ENCODE measurements around the gene TMEM178B.
"Not testable (repeated sequence)": the region's sequence is repeated elsewhere in the genome, so short reads cannot be mapped to it uniquely, and the experiment has no call there.

The TMEM178B gene

GRCh38 chr7:141317033-141317585, 243.2 kb downstream of the TMEM178B start:
- DNase-seq: no peak

GRCh38 chr7:141320287-141320686, 246.4 kb downstream of the TMEM178B start:
- no peak for DNase-seq

- no peak for DNase-seq
These were observed 248.5 kb downstream of the TMEM178B start for GRCh38 chr7:141322383-141322782.

- DNase-seq: no peak
These were observed 250.0 kb downstream of the TMEM178B start for GRCh38 chr7:141323826-141324225.

- no peak for DNase-seq
These were observed 251.0 kb downstream of the TMEM178B start for GRCh38 chr7:141324870-141325269.

- DNase-seq: no peak
These were observed 251.4 kb downstream of the TMEM178B start for GRCh38 chr7:141325275-141325674.

GRCh38 chr7:141328290-141328689, 254.4 kb downstream of the TMEM178B start:
- DNase-seq: no peak

GRCh38 chr7:141330285-141330684, 256.4 kb downstream of the TMEM178B start:
- DNase-seq: not testable (repeated sequence)

- no peak for DNase-seq
These were observed 259.6 kb downstream of the TMEM178B start for GRCh38 chr7:141333459-141333858.

- DNase-seq: no peak
These were observed 261.3 kb downstream of the TMEM178B start for GRCh38 chr7:141335164-141335563.

GRCh38 chr7:141339603-141340002, 265.7 kb downstream of the TMEM178B start:
- DNase-seq: no peak

GRCh38 chr7:141340991-141341390, 267.1 kb downstream of the TMEM178B start:
- no peak for DNase-seq

GRCh38 chr7:141342621-141343408, 269.0 kb downstream of the TMEM178B start:
- no peak for DNase-seq

- DNase-seq: no peak
These were observed 270.5 kb downstream of the TMEM178B start for GRCh38 chr7:141344153-141344935.

GRCh38 chr7:141348728-141349127, 274.9 kb downstream of the TMEM178B start:
- no peak for DNase-seq

- no peak for DNase-seq
These were observed 275.5 kb downstream of the TMEM178B start for GRCh38 chr7:141349338-141349737.

- no peak for DNase-seq
These were observed 275.9 kb downstream of the TMEM178B start for GRCh38 chr7:141349804-141350203.

GRCh38 chr7:141351175-141351574, 277.3 kb downstream of the TMEM178B start:
- DNase-seq: no peak

GRCh38 chr7:141352955-141353354, 279.1 kb downstream of the TMEM178B start:
- DNase-seq: no peak

- no peak for DNase-seq
These were observed 280.4 kb downstream of the TMEM178B start for GRCh38 chr7:141354251-141354650.

GRCh38 chr7:141355032-141355431, 281.2 kb downstream of the TMEM178B start:
- no peak for DNase-seq

- no peak for DNase-seq
These were observed 282.3 kb downstream of the TMEM178B start for GRCh38 chr7:141356161-141356560.

GRCh38 chr7:141358386-141358785, 284.5 kb downstream of the TMEM178B start:
- no peak for DNase-seq

GRCh38 chr7:141359262-141359661, 285.4 kb downstream of the TMEM178B start:
- no peak for DNase-seq

All from activated T-cell treated with anti-CD3 and anti-CD28 coated beads for 4 hours (primary cell).